GM18519 (cell line): ENCODE measurements around the gene FBXO36.
"Not testable (repeated sequence)": the region's sequence is repeated elsewhere in the genome, so short reads cannot be mapped to it uniquely, and the experiment has no call there.

Experiments
- ATAC-seq: cut with Tn5 transposase; IDR thresholded peaks from one replicate; pipeline ENCODE4 v1.9.1; 2021; ENCODE audit warnings: mild to moderate bottlenecking, moderate library complexity; ENCODE audit not compliant: unreplicated experiment, low FRiP score

Gene FBXO36

GRCh38 chr2:229922449-229923386 is at the start of gene FBXO36:
TSS of gene FBXO36 (plus strand) at chr2:229922503. CDS start at chr2:229922514, 11 bp downstream.
- ATAC-seq = peak; percentile 37

GRCh38 chr2:229873123-229873581 is 49.2 kb upstream of the FBXO36 start:
- ATAC-seq = no peak

- ATAC-seq = no peak
Observed at GRCh38 chr2:229874647-229875046, 47.7 kb upstream of the FBXO36 start.

- ATAC-seq = no peak
Observed at GRCh38 chr2:229875549-229875948, 46.8 kb upstream of the FBXO36 start.

GRCh38 chr2:229879191-229879950 is 42.9 kb upstream of the FBXO36 start:
- no peak for ATAC-seq

GRCh38 chr2:229880892-229881586 is 41.3 kb upstream of the FBXO36 start:
- ATAC-seq = no peak

- no peak for ATAC-seq
Observed at GRCh38 chr2:229882583-229882982, 39.7 kb upstream of the FBXO36 start.

GRCh38 chr2:229884775-229885699 is 37.3 kb upstream of the FBXO36 start:
- peak; percentile 64 for ATAC-seq

- ATAC-seq = no peak
Observed at GRCh38 chr2:229887441-229887840, 34.9 kb upstream of the FBXO36 start.

- ATAC-seq = no peak
Observed at GRCh38 chr2:229888031-229888430, 34.3 kb upstream of the FBXO36 start.

GRCh38 chr2:229889023-229889422 is 33.3 kb upstream of the FBXO36 start:
- no peak for ATAC-seq

GRCh38 chr2:229896857-229897256 is 25.4 kb upstream of the FBXO36 start:
- ATAC-seq = no peak

GRCh38 chr2:229899604-229900003 is 22.7 kb upstream of the FBXO36 start:
- ATAC-seq = no peak

- ATAC-seq = no peak
Observed at GRCh38 chr2:229900012-229900411, 22.3 kb upstream of the FBXO36 start.

GRCh38 chr2:229900514-229900913 is 21.8 kb upstream of the FBXO36 start:
- not testable (repeated sequence) for ATAC-seq

GRCh38 chr2:229901819-229902218 is 20.5 kb upstream of the FBXO36 start:
- no peak for ATAC-seq

- no peak for ATAC-seq
Observed at GRCh38 chr2:229903037-229903436, 19.3 kb upstream of the FBXO36 start.

- no peak for ATAC-seq
Observed at GRCh38 chr2:229905601-229906000, 16.7 kb upstream of the FBXO36 start.

GRCh38 chr2:229909090-229909489 is 13.2 kb upstream of the FBXO36 start:
- ATAC-seq = no peak
